HCT116 (cell line): ENCODE measurements around the gene NAPA. TPM values are rescaled to one million over a fixed set of nuclear protein-coding genes. Genes with fewer than 3 reads are reported as not detected.

ENCODE experiments used
- ATAC-seq: fragments of 200-7000 bp; cut with Tn5 transposase; 2 replicates; pipeline ENCODE4 v1.9.1; 2020; ENCODE audit warnings: mild to moderate bottlenecking, moderate library complexity
- BruUV-seq: library from RNA; stranded (reverse); fragments of 400-500 nt; replicated peaks from 2 replicates; lab custom pipeline; 2021; lab: Mats Ljungman, UMichigan
- CTCF ChIA-PET: fragments of 300-600 bp; sonication (Branson Sonifier 250); formaldehyde crosslinking; loops from one replicate; lab custom pipeline; 2021; ENCODE audit warnings: antibody characterized with exemption; lab: Charles Lee
- POLR2A ChIA-PET: fragments of 300-600, 350-600 bp; sonication (Branson Sonifier 250); formaldehyde crosslinking; loops from one replicate; lab custom pipeline; 2021; ENCODE audit warnings: antibody characterized with exemption; lab: Charles Lee
- RAD21 ChIA-PET, 2 experiments: fragments of 300-600 bp; sonication (Branson Sonifier 250); formaldehyde crosslinking; loops; one replicate each; lab custom pipeline; 2023; ENCODE audit warnings: low total read pairs in 2 of 2; ENCODE audit not compliant: uncharacterized antibody in 2 of 2, unreplicated experiment in 2 of 2, low non-redundant PET in 1 of 2; lab: Charles Lee
- DNase-seq: peaks from one replicate; pipeline ENCODE4 v3.0.0-alpha.2; 2010; ENCODE audit warnings: low read depth, low spot score
- H2AFZ ChIP-seq: fragments of 200-600 bp; shearing (Covaris generic), sonication (generic); 2 replicates; pipeline ENCODE4 v1.6.1; 2017; ENCODE audit warnings: low read depth, mixed run types, mixed read lengths, antibody characterized with exemption, low read length; ENCODE audit not compliant: poor library complexity, severe bottlenecking
- H3K27ac ChIP-seq: 2 replicates; pipeline ENCODE4 v1.5.1; 2012; ENCODE audit warnings: low read depth, low read length
- H3K27me3 ChIP-seq: fragments of 200-600 bp; sonication (generic); 2 replicates; pipeline ENCODE4 v1.6.1; 2016; ENCODE audit warnings: mixed run types, low read length, mixed read lengths; ENCODE audit not compliant: insufficient read depth
- H3K36me3 ChIP-seq, 2 experiments: fragments of 200-500 bp in 1 of 2; fragments of 200-600 bp in 1 of 2; sonication (Bioruptor generic) in 1 of 2; sonication (generic) in 1 of 2; 2 replicates each; pipeline versions ENCODE4 v1.5.1 to v1.6.1; 2014 to 2016; ENCODE audit warnings: low read length in 2 of 2, inconsistent platforms in 1 of 2, mixed read lengths in 1 of 2, mixed run types in 1 of 2; ENCODE audit not compliant: insufficient read depth in 2 of 2, control insufficient read depth in 1 of 2
- H3K4me1 ChIP-seq, 2 experiments: fragments of 200-600 bp in 1 of 2; sonication (generic) in 1 of 2; 2 replicates each; pipeline versions ENCODE4 v1.5.1 to v1.6.1; 2012 to 2017; ENCODE audit warnings: low read length in 2 of 2, inconsistent platforms in 1 of 2, mild to moderate bottlenecking in 1 of 2, mixed read lengths in 1 of 2, mixed run types in 1 of 2, moderate library complexity in 1 of 2; ENCODE audit not compliant: insufficient read depth in 2 of 2, control insufficient read depth in 1 of 2
- H3K4me2 ChIP-seq: fragments of 200-600 bp; sonication (generic); 2 replicates; pipeline ENCODE4 v1.6.1; 2017; ENCODE audit warnings: mixed run types, low read length, mixed read lengths
- H3K4me3 ChIP-seq, 2 experiments: fragments of 200-600 bp in 1 of 2; sonication (generic) in 1 of 2; replicated peaks in 1 of 2; 2 replicates each; pipeline ENCODE4 v1.5.1; 2011 to 2016; ENCODE audit warnings: low read length in 2 of 2, control low read depth in 1 of 2, low read depth in 1 of 2, mild to moderate bottlenecking in 1 of 2, mixed read lengths in 1 of 2, mixed run types in 1 of 2
- H3K79me2 ChIP-seq: fragments of 200-600 bp; sonication (generic); 2 replicates; pipeline ENCODE4 v1.6.1; 2017; ENCODE audit warnings: mild to moderate bottlenecking, mixed run types, low read length, moderate library complexity, mixed read lengths; ENCODE audit not compliant: insufficient read depth
- H3K9ac ChIP-seq: fragments of 200-600 bp; sonication (generic); 2 replicates; pipeline ENCODE4 v1.6.1; 2016; ENCODE audit warnings: low read length, mixed read lengths
- H3K9me2 ChIP-seq: fragments of 200-600 bp; sonication (generic), shearing (Covaris generic); 2 replicates; pipeline ENCODE4 v1.6.1; 2017; ENCODE audit warnings: mixed run types, mild to moderate bottlenecking, moderate library complexity; ENCODE audit not compliant: insufficient read depth
- H3K9me3 ChIP-seq, 2 experiments: fragments of 200-500 bp in 1 of 2; fragments of 200-600 bp in 1 of 2; sonication (Bioruptor generic) in 1 of 2; sonication (generic) in 1 of 2; 2 replicates each; pipeline ENCODE4 v1.6.1; 2014 to 2017; ENCODE audit warnings: low read length in 2 of 2, mixed read lengths in 2 of 2, inconsistent platforms in 1 of 2, low read depth in 1 of 2, mild to moderate bottlenecking in 1 of 2, mixed run types in 1 of 2, moderate library complexity in 1 of 2; ENCODE audit not compliant: control insufficient read depth in 1 of 2, insufficient read depth in 1 of 2
- H4K20me1 ChIP-seq: fragments of 200-600 bp; sonication (generic), shearing (Covaris generic); 2 replicates; pipeline ENCODE4 v1.6.1; 2017; ENCODE audit warnings: mixed run types, mild to moderate bottlenecking, moderate library complexity; ENCODE audit not compliant: insufficient read depth
- ELF1 ChIP-seq: IDR thresholded peaks from 2 replicates; pipeline ENCODE4 v1.6.1; 2012; ENCODE audit warnings: low read depth, borderline replicate concordance
- EZH2 ChIP-seq: fragments of 200-600 bp; sonication (generic); IDR thresholded peaks from 2 replicates; pipeline ENCODE4 v1.6.1; 2017; ENCODE audit warnings: antibody characterized with exemption, mixed run types
- EZH2phosphoT487 ChIP-seq: fragments of 200-600 bp; IDR thresholded peaks from 2 replicates; pipeline ENCODE4 v1.6.1; 2018; ENCODE audit warnings: antibody characterized with exemption, borderline replicate concordance
- FOSL1 ChIP-seq: IDR thresholded peaks from 2 replicates; pipeline ENCODE4 v1.6.1; 2012; ENCODE audit warnings: low read depth
- POLR2A ChIP-seq: IDR thresholded peaks from 2 replicates; pipeline ENCODE4 v1.7.0; 2011; ENCODE audit warnings: borderline replicate concordance; ENCODE audit not compliant: insufficient read depth, insufficient read length; ENCODE audit errors: extremely low read depth
- REST ChIP-seq: IDR thresholded peaks from 2 replicates; pipeline ENCODE4 v1.6.1; 2012; ENCODE audit warnings: low read depth
- SIN3A ChIP-seq: IDR thresholded peaks from 2 replicates; pipeline ENCODE4 v1.6.1; 2012; ENCODE audit warnings: low read depth
- SP1 ChIP-seq: IDR thresholded peaks from 2 replicates; pipeline ENCODE4 v1.6.1; 2012; ENCODE audit warnings: low read depth
- YY1 ChIP-seq: IDR thresholded peaks from 2 replicates; pipeline ENCODE4 v1.6.1; 2011; ENCODE audit warnings: low read length, low read depth, moderate library complexity, mild to moderate bottlenecking; ENCODE audit not compliant: insufficient replicate concordance; ENCODE audit errors: extremely low read depth
- ZFX ChIP-seq: fragments of 450-650 bp; IDR thresholded peaks from 2 replicates; pipeline ENCODE4 v1.6.1; 2017
- intact Hi-C: fragments of 100-400 bp; cut with micrococcal nuclease; formaldehyde crosslinking; loops from 2 replicates; pipeline ENCODE4 v1.10.0; 2022
- total RNA-seq: library from RNA; stranded (reverse); gene quantifications from one replicate; pipeline ENCODE4 v1.2.1, GENCODE V29; 2021; ENCODE audit not compliant: unreplicated experiment
- TF ChIP-seq, protein P1 (sequence below): IDR thresholded peaks from 2 replicates; pipeline ENCODE4 v1.6.1; 2012
- TF ChIP-seq, protein P2 (sequence below): IDR thresholded peaks from 2 replicates; pipeline ENCODE4 v1.6.1; 2011; ENCODE audit warnings: mild to moderate bottlenecking, low read length, moderate library complexity; ENCODE audit not compliant: insufficient replicate concordance; ENCODE audit errors: extremely low read depth

Gene NAPA
- total RNA-seq, 1 experiment from 2014 or later = 58.8 TPM

DNA sequence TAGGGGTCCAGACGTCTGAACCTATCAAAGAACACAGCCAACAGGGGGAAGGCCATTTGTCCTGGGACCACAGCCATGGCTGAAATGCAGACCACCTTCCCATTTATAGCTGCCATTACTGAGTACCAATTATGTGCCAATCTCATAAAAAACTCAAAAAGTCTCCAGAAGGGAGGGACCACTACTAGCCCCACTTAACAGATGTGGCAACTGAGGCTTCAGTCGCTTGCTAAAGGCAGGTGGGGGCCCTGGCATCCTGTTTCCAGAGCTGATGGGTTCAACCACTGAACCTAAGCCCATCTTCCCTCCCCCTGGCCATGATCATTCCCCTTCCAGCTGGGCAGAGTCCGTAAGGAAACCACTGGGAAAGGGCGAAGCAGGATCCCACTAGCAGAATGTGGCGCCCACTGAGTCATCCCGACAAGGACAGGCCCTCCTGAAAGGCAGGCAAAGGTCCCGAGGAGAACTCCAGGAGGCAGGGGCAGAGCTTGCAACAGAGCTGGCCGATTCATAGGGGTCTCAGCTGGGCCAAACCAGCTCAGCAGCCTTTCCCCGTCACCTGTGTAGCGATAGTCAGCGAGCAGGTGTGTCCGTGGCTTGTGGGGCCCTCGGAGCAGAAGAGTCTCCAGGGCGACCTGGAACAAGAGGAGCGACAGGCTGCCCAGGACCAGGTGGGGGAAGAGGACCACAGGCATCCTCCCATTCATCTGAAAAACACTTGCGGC, 14.3 kb upstream of the NAPA start:
- Histone ChIP-seq H3K4me2 (no peak overlapping the region), H3K4me3 (no peak overlapping the region), H3K9ac (no peak overlapping the region), H3K79me2 (no peaks in the 10 kb centered on the region), H3K9me3 (no peaks in the 10 kb centered on the region), H3K36me3 (no peaks in the 10 kb centered on the region), H3K4me1 (no peaks in the 10 kb centered on the region), H3K27me3 (no peaks in the 10 kb centered on the region), H3K27ac (no peak overlapping the region), H4K20me1 (no peaks in the 10 kb centered on the region), H2AFZ (no peak overlapping the region), H3K9me2 (no peaks in the 10 kb centered on the region)
- BruUV-seq = no TSS peak
- ChIA-PET RAD21 (no interaction called here), POLR2A (interaction anchor here (1.7 kb wide), 1 partner anchor 14 kb away, joined by 5 read pairs; no protein-coding TSS in a partner anchor), CTCF (interaction anchor here (0.7 to 1.1 kb wide), 2 partner anchors 14 to 1457 kb away, joined by 3 to 4 read pairs; partner anchors contain the start of gene NAPA)
- DNase-seq (no peak), ATAC-seq (no peak)
- no peak for TF ChIP-seq POLR2A
- TF ChIP-seq YY1 = no peak
- TF ChIP-seq SIN3A = no peak
- intact Hi-C loops = no loop called here

DNA sequence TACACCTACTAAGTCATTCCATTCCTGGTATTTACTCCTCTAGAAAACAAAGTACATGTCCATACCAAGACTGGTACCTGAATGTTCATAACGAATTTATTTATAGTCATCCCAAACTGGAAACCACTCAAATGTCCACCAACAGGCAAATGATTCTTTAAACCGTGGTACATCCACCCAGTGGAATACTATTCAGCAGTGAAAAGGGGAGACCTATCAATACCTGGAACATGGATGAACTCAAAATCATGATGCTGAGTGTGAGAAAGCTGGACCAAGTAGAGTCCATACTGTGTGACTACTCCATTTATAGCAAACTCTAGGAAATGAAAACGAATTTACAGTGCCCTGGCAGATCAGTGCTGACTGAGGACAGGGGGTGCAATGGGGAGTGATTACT, 11.9 kb upstream of the NAPA start:
- no peaks in the 10 kb centered on the region for H3K9me2 ChIP-seq
- ChIA-PET CTCF (no interaction called here), POLR2A (no interaction called here), RAD21 (no interaction called here)
- H3K27ac ChIP-seq = no peak overlapping the region
- no peak overlapping the region for H2AFZ ChIP-seq
- H3K4me2 ChIP-seq = no peak overlapping the region
- DNase-seq (no peak), ATAC-seq (no peak)
- H3K27me3 ChIP-seq = no peaks in the 10 kb centered on the region
- no peak overlapping the region for H3K4me3 ChIP-seq
- intact Hi-C loops = no loop called here
- TF ChIP-seq SIN3A (no peak), ELF1 (no peak), YY1 (no peak), EZH2 (no peak), SP1 (no peak), REST (no peak), FOSL1 (no peak), EZH2phosphoT487 (no peak), ZFX (no peak)
- TF ChIP-seq, protein P1, sequence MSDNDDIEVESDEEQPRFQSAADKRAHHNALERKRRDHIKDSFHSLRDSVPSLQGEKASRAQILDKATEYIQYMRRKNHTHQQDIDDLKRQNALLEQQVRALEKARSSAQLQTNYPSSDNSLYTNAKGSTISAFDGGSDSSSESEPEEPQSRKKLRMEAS = no peak
- TF ChIP-seq, protein P2, sequence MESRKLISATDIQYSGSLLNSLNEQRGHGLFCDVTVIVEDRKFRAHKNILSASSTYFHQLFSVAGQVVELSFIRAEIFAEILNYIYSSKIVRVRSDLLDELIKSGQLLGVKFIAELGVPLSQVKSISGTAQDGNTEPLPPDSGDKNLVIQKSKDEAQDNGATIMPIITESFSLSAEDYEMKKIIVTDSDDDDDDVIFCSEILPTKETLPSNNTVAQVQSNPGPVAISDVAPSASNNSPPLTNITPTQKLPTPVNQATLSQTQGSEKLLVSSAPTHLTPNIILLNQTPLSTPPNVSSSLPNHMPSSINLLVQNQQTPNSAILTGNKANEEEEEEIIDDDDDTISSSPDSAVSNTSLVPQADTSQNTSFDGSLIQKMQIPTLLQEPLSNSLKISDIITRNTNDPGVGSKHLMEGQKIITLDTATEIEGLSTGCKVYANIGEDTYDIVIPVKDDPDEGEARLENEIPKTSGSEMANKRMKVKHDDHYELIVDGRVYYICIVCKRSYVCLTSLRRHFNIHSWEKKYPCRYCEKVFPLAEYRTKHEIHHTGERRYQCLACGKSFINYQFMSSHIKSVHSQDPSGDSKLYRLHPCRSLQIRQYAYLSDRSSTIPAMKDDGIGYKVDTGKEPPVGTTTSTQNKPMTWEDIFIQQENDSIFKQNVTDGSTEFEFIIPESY = no peak
- no peak overlapping the region for H3K9ac ChIP-seq
- BruUV-seq = no TSS peak
- H3K79me2 ChIP-seq = no peaks in the 10 kb centered on the region
- no peaks in the 10 kb centered on the region for H3K36me3 ChIP-seq
- H4K20me1 ChIP-seq = no peaks in the 10 kb centered on the region
- H3K9me3 ChIP-seq = no peaks in the 10 kb centered on the region
- H3K4me1 ChIP-seq = no peaks in the 10 kb centered on the region
